GM12878 (cell line): ENCODE results near the gene ZNF366. TPM values are rescaled to one million over a fixed set of nuclear protein-coding genes. Genes with fewer than 3 reads are reported as not detected.
A peak's percentile ranks its signal among the peaks of the same experiment; 100 is the strongest.

Experiments used
- ATAC-seq: fragments of 200-7000 bp; cut with Tn5 transposase; 3 replicates; pipeline ENCODE4 v1.9.1; 2020; ENCODE audit warnings: mild to moderate bottlenecking, moderate library complexity
- BruUV-seq: library from RNA; stranded (reverse); fragments of 400-500 nt; replicated peaks from 2 replicates; lab custom pipeline; 2021; lab: Mats Ljungman, UMichigan
- CTCF ChIA-PET: fragments of 300-600 bp; sonication (Branson Sonifier 250); formaldehyde crosslinking; extraction: SDS; loops from one replicate; lab custom pipeline; 2021; ENCODE audit warnings: inconsistent platforms; lab: Yijun Ruan, JAX
- POLR2A ChIA-PET: fragments of 350-600 bp; formaldehyde crosslinking; extraction: SDS; loops from one replicate; lab custom pipeline; 2021; ENCODE audit warnings: inconsistent platforms; lab: Charles Lee
- RAD21 ChIA-PET: fragments of 300-600 bp; sonication (Branson Sonifier 250); formaldehyde crosslinking; loops from one replicate; lab custom pipeline; 2023; ENCODE audit warnings: antibody characterized with exemption; ENCODE audit not compliant: unreplicated experiment; lab: Charles Lee
- SMC1A ChIA-PET: fragments of 300-600 bp; sonication (Branson Sonifier 250); formaldehyde crosslinking; loops from one replicate; lab custom pipeline; 2023; ENCODE audit not compliant: unreplicated experiment, uncharacterized antibody; lab: Charles Lee
- DNase-seq: peaks from one replicate; pipeline ENCODE4 v3.0.0-alpha.2; 2011; ENCODE audit warnings: low read depth, low spot score
- FAIRE-seq: peaks from 3 replicates; lab custom pipeline; 2011; peaks lifted over from hg19 to GRCh38; lab: Jason Lieb, UNC
- H2AFZ ChIP-seq: 2 replicates; pipeline ENCODE4 v1.6.0; 2011; ENCODE audit warnings: low read depth, low read length, control low read depth; ENCODE audit not compliant: control insufficient read depth
- H3K27ac ChIP-seq: 2 replicates; pipeline ENCODE4 v1.5.1; 2011; ENCODE audit warnings: control low read depth; ENCODE audit not compliant: control insufficient read depth, insufficient read depth
- H3K27me3 ChIP-seq, 2 experiments: replicated peaks in 1 of 2; 2 replicates each; pipeline versions ENCODE4 v1.6.0 to v1.6.1; 2011; ENCODE audit warnings: low read length in 1 of 2; ENCODE audit not compliant: control insufficient read depth in 2 of 2, insufficient read depth in 2 of 2
- H3K36me3 ChIP-seq, 2 experiments: 2 replicates each; pipeline ENCODE4 v1.5.1; 2011; ENCODE audit warnings: low read length in 1 of 2; ENCODE audit not compliant: control insufficient read depth in 2 of 2, insufficient read depth in 2 of 2
- H3K4me1 ChIP-seq: 2 replicates; pipeline ENCODE4 v1.6.1; 2011; ENCODE audit warnings: mild to moderate bottlenecking, low read length, moderate library complexity, mixed read lengths; ENCODE audit not compliant: control insufficient read depth, insufficient read depth
- H3K4me2 ChIP-seq: 2 replicates; pipeline ENCODE4 v1.6.0; 2011; ENCODE audit warnings: control low read depth; ENCODE audit not compliant: control insufficient read depth, insufficient read depth
- H3K4me3 ChIP-seq: fragments of 200-600 bp; sonication (generic); 2 replicates; pipeline ENCODE4 v1.5.1; 2016
- H3K79me2 ChIP-seq: 2 replicates; pipeline ENCODE4 v1.6.0; 2011; ENCODE audit warnings: low read length; ENCODE audit not compliant: control insufficient read depth, insufficient read depth
- H3K9ac ChIP-seq: 2 replicates; pipeline ENCODE4 v1.8.0; 2011; ENCODE audit warnings: low read length, control low read depth, mixed read lengths; ENCODE audit not compliant: control insufficient read depth, insufficient read depth
- H3K9me3 ChIP-seq: replicated peaks from 3 replicates; pipeline ENCODE4 v1.5.1; 2011; ENCODE audit warnings: mild to moderate bottlenecking, low read length; ENCODE audit not compliant: control insufficient read depth, insufficient read depth
- H4K20me1 ChIP-seq: 2 replicates; pipeline ENCODE4 v1.6.0; 2011; ENCODE audit not compliant: control insufficient read depth, insufficient read depth
- ATF2 ChIP-seq: IDR thresholded peaks from 2 replicates; pipeline ENCODE4 v1.6.1; 2012; ENCODE audit warnings: low read length, inconsistent platforms
- BCL11A ChIP-seq: IDR thresholded peaks from 2 replicates; pipeline ENCODE4 v1.6.1; 2011; ENCODE audit warnings: low read depth, low read length
- CBFB ChIP-seq: IDR thresholded peaks from 2 replicates; pipeline ENCODE4 v1.6.1; 2016; ENCODE audit warnings: antibody characterized with exemption, low read depth
- CREB1 ChIP-seq: IDR thresholded peaks from 2 replicates; pipeline ENCODE4 v1.6.1; 2012; ENCODE audit warnings: low read depth, mild to moderate bottlenecking, inconsistent platforms
- CREM ChIP-seq: IDR thresholded peaks from 2 replicates; pipeline ENCODE4 v1.6.1; 2014; ENCODE audit warnings: antibody characterized with exemption, low read depth
- E4F1 ChIP-seq: fragments of 450-650 bp; IDR thresholded peaks from 2 replicates; pipeline ENCODE4 v1.6.1; 2018; ENCODE audit warnings: borderline replicate concordance, mild to moderate bottlenecking; ENCODE audit not compliant: partially characterized antibody
- EED ChIP-seq: sonication (generic); IDR thresholded peaks from 2 replicates; pipeline ENCODE4 v1.6.1; 2016; ENCODE audit warnings: antibody characterized with exemption, low read depth
- GABPA ChIP-seq: IDR thresholded peaks from 2 replicates; pipeline ENCODE4 v1.6.1; 2014; ENCODE audit warnings: antibody characterized with exemption, low read depth, mild to moderate bottlenecking, inconsistent platforms
- HCFC1 ChIP-seq: fragments of 150-350 bp; IDR thresholded peaks from 2 replicates; pipeline ENCODE4 v1.6.1; 2014; ENCODE audit warnings: low read length
- IKZF2 ChIP-seq, 2 experiments: fragments of 450-650 bp; IDR thresholded peaks; 2 replicates each; pipeline ENCODE4 v1.6.1; 2017; ENCODE audit warnings: mild to moderate bottlenecking in 2 of 2, moderate library complexity in 2 of 2
- IRF4 ChIP-seq: IDR thresholded peaks from 2 replicates; pipeline ENCODE4 v1.6.1; 2011; ENCODE audit warnings: low read depth, low read length
- JUNB ChIP-seq: IDR thresholded peaks from 2 replicates; pipeline ENCODE4 v1.6.1; 2016; ENCODE audit warnings: antibody characterized with exemption, mild to moderate bottlenecking
- MEF2A ChIP-seq: IDR thresholded peaks from 2 replicates; pipeline ENCODE4 v1.6.1; 2011; ENCODE audit warnings: low read depth, mild to moderate bottlenecking, low read length, moderate library complexity; ENCODE audit not compliant: insufficient read depth
- MTA3 ChIP-seq: IDR thresholded peaks from 2 replicates; pipeline ENCODE4 v1.6.1; 2012; ENCODE audit warnings: low read length, inconsistent platforms, borderline replicate concordance
- MYB ChIP-seq: fragments of 150-350 bp; IDR thresholded peaks from 2 replicates; pipeline ENCODE4 v1.6.1; 2014; ENCODE audit warnings: mild to moderate bottlenecking, low read depth, low read length, borderline replicate concordance
- NFIC ChIP-seq: IDR thresholded peaks from 2 replicates; pipeline ENCODE4 v1.6.1; 2012; ENCODE audit warnings: low read depth, mild to moderate bottlenecking, inconsistent platforms, low read length, moderate library complexity
- POLR2A ChIP-seq: IDR thresholded peaks from 2 replicates; pipeline ENCODE4 v1.6.1; 2011; ENCODE audit warnings: low read depth, mild to moderate bottlenecking, low read length
- RUNX3 ChIP-seq: IDR thresholded peaks from 2 replicates; pipeline ENCODE4 v1.6.1; 2012; ENCODE audit warnings: low read length, inconsistent platforms
- SREBF1 ChIP-seq: IDR thresholded peaks from 2 replicates; pipeline ENCODE4 v1.6.1; 2012; ENCODE audit warnings: mild to moderate bottlenecking, low read length
- TCF12 ChIP-seq: IDR thresholded peaks from 2 replicates; pipeline ENCODE4 v1.6.1; 2011; ENCODE audit warnings: low read depth, mild to moderate bottlenecking, low read length
- TCF7 ChIP-seq: IDR thresholded peaks from 2 replicates; pipeline ENCODE4 v1.6.1; 2014; ENCODE audit warnings: antibody characterized with exemption, borderline replicate concordance
- WRNIP1 ChIP-seq: IDR thresholded peaks from 2 replicates; pipeline ENCODE4 v1.6.1; 2011; ENCODE audit warnings: low read depth, low read length, improper control_type of control experiment, borderline replicate concordance
- ZZZ3 ChIP-seq: IDR thresholded peaks from 2 replicates; pipeline ENCODE4 v1.6.1; 2011; ENCODE audit warnings: low read depth; ENCODE audit not compliant: control insufficient read depth, insufficient read length
- WGBS: methylation state at CpG from one replicate; pipeline ENCODE4 v1.1.6; 2016; ENCODE audit warnings: low lambda C conversion rate; ENCODE audit not compliant: insufficient replicate concordance, insufficient coverage; ENCODE audit errors: missing lambda C conversion rate; 5-methylcytosine and 5-hydroxymethylcytosine counted together
- in situ Hi-C: fragments of 300-500 bp; cut with MboI; formaldehyde crosslinking; loops from 9 replicates; pipeline ENCODE4 v1.14.3; 2018; ENCODE audit warnings: mixed read lengths
- intact Hi-C: fragments of 100-400 bp; cut with micrococcal nuclease; formaldehyde crosslinking; loops from one replicate; pipeline ENCODE4 v1.14.2; 2022; ENCODE audit not compliant: unreplicated experiment
- polyA plus RNA-seq, 11 experiments: library from polyadenylated mRNA; depleted of rRNA in 4 of 11; unstranded in 6 of 11; stranded (reverse) in 5 of 11; fragments of >200 nt; fragmentation: Nextera tagmentation in 4 of 11; fragmentation: Illumina TruSeq in 1 of 11; extraction: Ambion mirVana in 4 of 11; extraction: Trizol in 1 of 11; gene quantifications; 1 replicate in 1 of 11; 2 replicates in 10 of 11; pipeline versions ENCODE4 v1.2.1 to v1.2.3, GENCODE V29; 2011 to 2016; ENCODE audit warnings: inconsistent platforms in 2 of 11, missing spikeins in 2 of 11, low read depth in 1 of 11
- total RNA-seq, 4 experiments: library from RNA; depleted of rRNA in 3 of 4; stranded (reverse); fragments of >200 nt in 3 of 4; fragmentation: Illumina TruSeq in 1 of 4; extraction: Trizol in 1 of 4; gene quantifications; 2 replicates each; pipeline versions ENCODE4 v1.2.1 to v1.2.3, GENCODE V29; 2013 to 2021

The ZNF366 gene
- total and polyA plus RNA-seq, 10 of the 15 experiments (the other 5 are each of a cell fraction or from before 2014, with no cell fraction given) = 0.01 to 0.18 (median 0.04) TPM; not detected in 6

GRCh38 chr5:72485430-72485974, 21.7 kb downstream of the ZNF366 start (continued):
- TF ChIP-seq E4F1 (no peak), JUNB (no peak), POLR2A (no peak)

- intact Hi-C loops = no loop called here
- WGBS = 49% methylated on average over 3 of the region's 3 CpGs
- Histone ChIP-seq H4K20me1 (no peaks in the 10 kb centered on the region), H2AFZ (no peak overlapping the region), H3K36me3 (no peaks in the 10 kb centered on the region), H3K9me3 (no peaks in the 10 kb centered on the region; the same call in 2 of the 3 replicates), H3K9ac (no peak overlapping the region), H3K4me1 (peaks cover 7% of the 10 kb centered on the region), H3K4me2 (no peak overlapping the region), H3K4me3 (no peak overlapping the region), H3K27ac (no peak overlapping the region), H3K79me2 (no peaks in the 10 kb centered on the region), H3K27me3 (no peaks in the 10 kb centered on the region)
- ChIA-PET RAD21 (interaction anchor here (0.6 kb wide), 1 partner anchor 82 kb away, joined by 3 read pairs; no protein-coding TSS in a partner anchor), POLR2A (no interaction called here), CTCF (interaction anchor here (1.0 to 1.3 kb wide), 2 partner anchors 11 to 85 kb away, joined by 3 read pairs; no protein-coding TSS in a partner anchor), SMC1A (interaction anchor here (1.0 to 2.2 kb wide), 3 partner anchors 10 to 42 kb away, joined by 4 to 9 read pairs (median 6); no protein-coding TSS in a partner anchor)
- DNase-seq (no peak), ATAC-seq (peak; percentile 56), FAIRE-seq (no peak)
- BruUV-seq = no TSS peak
- in situ Hi-C loops = no loop called here
- TF ChIP-seq NFIC (peak; percentile 97), CBFB (0 out of 2 replicates have a peak, but pooled peaks have one; percentile 47), BCL11A (peak; percentile 58; the same call in 1 of the 2 replicates), CREM (peak; percentile 72; the same call in 1 of the 2 replicates), TCF7 (peak; percentile 99), IKZF2 (IDR thresholded peaks at IDR 0.05) (peak; percentile 23 to 55; a peak in 1 of 4 replicates), CREB1 (peak; percentile 34; the same call in 1 of the 2 replicates), RUNX3 (peak; percentile 98), MEF2A (peak; percentile 65; the same call in 1 of the 2 replicates), MTA3 (0 out of 2 replicates have a peak, but pooled peaks have one; percentile 32), SREBF1 (no peak), EED (peak; percentile 93), IRF4 (peak; percentile 86; the same call in 1 of the 2 replicates), ZZZ3 (no peak), MYB (no peak), ATF2 (peak; percentile 94), HCFC1 (no peak), WRNIP1 (no peak), TCF12 (no peak), GABPA (0 out of 2 replicates have a peak, but pooled peaks have one; percentile 33)
These were observed 25.2 kb downstream of the ZNF366 start for GRCh38 chr5:72482046-72482445.
